GM12878 (cell line): Measurements from ENCODE around the gene SUMF2. TPM values are rescaled to one million over a fixed set of nuclear protein-coding genes. Genes with fewer than 3 reads are reported as not detected.

Source experiments
- ATAC-seq: fragments of 200-7000 bp; cut with Tn5 transposase; 3 replicates; pipeline ENCODE4 v1.9.1; 2020; ENCODE audit warnings: mild to moderate bottlenecking, moderate library complexity
- BruUV-seq: library from RNA; stranded (reverse); fragments of 400-500 nt; replicated peaks from 2 replicates; lab custom pipeline; 2021; lab: Mats Ljungman, UMichigan
- CTCF ChIA-PET: fragments of 300-600 bp; sonication (Branson Sonifier 250); formaldehyde crosslinking; extraction: SDS; loops from one replicate; lab custom pipeline; 2021; ENCODE audit warnings: inconsistent platforms; lab: Yijun Ruan, JAX
- POLR2A ChIA-PET: fragments of 350-600 bp; formaldehyde crosslinking; extraction: SDS; loops from one replicate; lab custom pipeline; 2021; ENCODE audit warnings: inconsistent platforms; lab: Charles Lee
- RAD21 ChIA-PET: fragments of 300-600 bp; sonication (Branson Sonifier 250); formaldehyde crosslinking; loops from one replicate; lab custom pipeline; 2023; ENCODE audit warnings: antibody characterized with exemption; ENCODE audit not compliant: unreplicated experiment; lab: Charles Lee
- SMC1A ChIA-PET: fragments of 300-600 bp; sonication (Branson Sonifier 250); formaldehyde crosslinking; loops from one replicate; lab custom pipeline; 2023; ENCODE audit not compliant: unreplicated experiment, uncharacterized antibody; lab: Charles Lee
- DNase-seq: peaks from one replicate; pipeline ENCODE4 v3.0.0-alpha.2; 2011; ENCODE audit warnings: low read depth, low spot score
- FAIRE-seq: peaks from 3 replicates; lab custom pipeline; 2011; peaks lifted over from hg19 to GRCh38; lab: Jason Lieb, UNC
- H2AFZ ChIP-seq: 2 replicates; pipeline ENCODE4 v1.6.0; 2011; ENCODE audit warnings: low read depth, low read length, control low read depth; ENCODE audit not compliant: control insufficient read depth
- H3K27ac ChIP-seq: 2 replicates; pipeline ENCODE4 v1.5.1; 2011; ENCODE audit warnings: control low read depth; ENCODE audit not compliant: control insufficient read depth, insufficient read depth
- H3K27me3 ChIP-seq, 2 experiments: replicated peaks in 1 of 2; 2 replicates each; pipeline versions ENCODE4 v1.6.0 to v1.6.1; 2011; ENCODE audit warnings: low read length in 1 of 2; ENCODE audit not compliant: control insufficient read depth in 2 of 2, insufficient read depth in 2 of 2
- H3K36me3 ChIP-seq, 2 experiments: 2 replicates each; pipeline ENCODE4 v1.5.1; 2011; ENCODE audit warnings: low read length in 1 of 2; ENCODE audit not compliant: control insufficient read depth in 2 of 2, insufficient read depth in 2 of 2
- H3K4me1 ChIP-seq: 2 replicates; pipeline ENCODE4 v1.6.1; 2011; ENCODE audit warnings: mild to moderate bottlenecking, low read length, moderate library complexity, mixed read lengths; ENCODE audit not compliant: control insufficient read depth, insufficient read depth
- H3K4me2 ChIP-seq: 2 replicates; pipeline ENCODE4 v1.6.0; 2011; ENCODE audit warnings: control low read depth; ENCODE audit not compliant: control insufficient read depth, insufficient read depth
- H3K4me3 ChIP-seq: fragments of 200-600 bp; sonication (generic); 2 replicates; pipeline ENCODE4 v1.5.1; 2016
- H3K79me2 ChIP-seq: 2 replicates; pipeline ENCODE4 v1.6.0; 2011; ENCODE audit warnings: low read length; ENCODE audit not compliant: control insufficient read depth, insufficient read depth
- H3K9ac ChIP-seq: 2 replicates; pipeline ENCODE4 v1.8.0; 2011; ENCODE audit warnings: low read length, control low read depth, mixed read lengths; ENCODE audit not compliant: control insufficient read depth, insufficient read depth
- H3K9me3 ChIP-seq: replicated peaks from 3 replicates; pipeline ENCODE4 v1.5.1; 2011; ENCODE audit warnings: mild to moderate bottlenecking, low read length; ENCODE audit not compliant: control insufficient read depth, insufficient read depth
- H4K20me1 ChIP-seq: 2 replicates; pipeline ENCODE4 v1.6.0; 2011; ENCODE audit not compliant: control insufficient read depth, insufficient read depth
- CREB1 ChIP-seq: IDR thresholded peaks from 2 replicates; pipeline ENCODE4 v1.6.1; 2012; ENCODE audit warnings: low read depth, mild to moderate bottlenecking, inconsistent platforms
- POLR2A ChIP-seq: IDR thresholded peaks from 2 replicates; pipeline ENCODE4 v1.6.1; 2011; ENCODE audit warnings: low read depth, mild to moderate bottlenecking, low read length
- SMARCA5 ChIP-seq: fragments of 450-650 bp; IDR thresholded peaks from 2 replicates; pipeline ENCODE4 v1.6.1; 2017; ENCODE audit warnings: mild to moderate bottlenecking
- YY1 ChIP-seq: IDR thresholded peaks from 2 replicates; pipeline ENCODE4 v1.6.1; 2011; ENCODE audit warnings: low read depth, mild to moderate bottlenecking, low read length
- WGBS: methylation state at CpG from one replicate; pipeline ENCODE4 v1.1.6; 2016; ENCODE audit warnings: low lambda C conversion rate; ENCODE audit not compliant: insufficient replicate concordance, insufficient coverage; ENCODE audit errors: missing lambda C conversion rate; 5-methylcytosine and 5-hydroxymethylcytosine counted together
- in situ Hi-C: fragments of 300-500 bp; cut with MboI; formaldehyde crosslinking; loops from 9 replicates; pipeline ENCODE4 v1.14.3; 2018; ENCODE audit warnings: mixed read lengths
- intact Hi-C: fragments of 100-400 bp; cut with micrococcal nuclease; formaldehyde crosslinking; loops from one replicate; pipeline ENCODE4 v1.14.2; 2022; ENCODE audit not compliant: unreplicated experiment
- polyA plus RNA-seq, 11 experiments: library from polyadenylated mRNA; depleted of rRNA in 4 of 11; unstranded in 6 of 11; stranded (reverse) in 5 of 11; fragments of >200 nt; fragmentation: Nextera tagmentation in 4 of 11; fragmentation: Illumina TruSeq in 1 of 11; extraction: Ambion mirVana in 4 of 11; extraction: Trizol in 1 of 11; gene quantifications; 1 replicate in 1 of 11; 2 replicates in 10 of 11; pipeline versions ENCODE4 v1.2.1 to v1.2.3, GENCODE V29; 2011 to 2016; ENCODE audit warnings: inconsistent platforms in 2 of 11, missing spikeins in 2 of 11, low read depth in 1 of 11
- total RNA-seq, 4 experiments: library from RNA; depleted of rRNA in 3 of 4; stranded (reverse); fragments of >200 nt in 3 of 4; fragmentation: Illumina TruSeq in 1 of 4; extraction: Trizol in 1 of 4; gene quantifications; 2 replicates each; pipeline versions ENCODE4 v1.2.1 to v1.2.3, GENCODE V29; 2013 to 2021
- TF ChIP-seq, protein P1 (sequence below): fragments of 450-650 bp; IDR thresholded peaks from 2 replicates; pipeline ENCODE4 v1.6.1; 2017; ENCODE audit warnings: mild to moderate bottlenecking, moderate library complexity

SUMF2 gene
- total and polyA plus RNA-seq, 10 of the 15 experiments (the other 5 are each of a cell fraction or from before 2014, with no cell fraction given): 39.9 to 106 (median 71.7) TPM

DNA sequence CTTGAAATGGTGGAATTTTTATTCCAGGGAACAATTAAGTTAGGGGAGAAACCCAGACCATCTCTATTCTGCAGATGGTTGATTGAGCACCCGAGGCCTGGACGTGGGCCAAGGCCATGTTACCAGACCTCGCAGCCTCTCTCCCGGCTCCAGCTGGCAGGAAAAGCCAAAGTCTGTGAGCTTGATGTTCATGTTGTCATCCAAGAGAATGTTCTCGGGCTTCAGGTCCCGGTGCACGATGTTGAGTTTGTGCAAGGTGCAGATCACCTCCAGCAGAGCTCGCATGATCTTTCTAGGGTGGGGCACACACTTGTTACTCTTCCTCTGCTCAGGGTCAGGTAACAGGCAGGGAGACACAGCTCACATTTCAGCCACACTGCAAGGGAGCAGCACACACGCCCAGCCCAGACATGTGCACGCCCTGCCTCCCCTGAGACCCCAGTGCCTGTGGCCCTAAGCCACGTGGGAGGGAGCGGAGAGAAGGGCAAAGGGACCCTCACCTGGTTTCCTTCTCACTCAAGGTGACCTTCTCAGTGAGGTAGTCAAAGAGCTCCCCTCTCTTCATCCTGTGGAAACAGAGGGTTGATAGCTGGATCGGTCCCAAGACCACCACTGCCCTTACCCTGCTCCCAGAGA, 19.2 kb downstream of the SUMF2 start:
- RAD21 ChIA-PET: no interaction called here

More for the DNA sequence above, 19.2 kb downstream of the SUMF2 start:
- Histone ChIP-seq H3K79me2 (no peaks in the 10 kb centered on the region), H3K4me1 (no peaks in the 10 kb centered on the region), H3K4me2 (no peak overlapping the region), H3K9ac (no peak overlapping the region), H2AFZ (no peak overlapping the region), H3K9me3 (no peaks in the 10 kb centered on the region), H3K36me3 (peaks cover 0 to 1% of the 10 kb centered on the region in 2 experiments; a peak in 3 of 4 replicates), H3K27me3 (no peaks in the 10 kb centered on the region), H3K27ac (no peak overlapping the region), H3K4me3 (no peak overlapping the region), H4K20me1 (no peaks in the 10 kb centered on the region)
- ATAC-seq (no peak), DNase-seq (no peak), FAIRE-seq (no peak)
- TF ChIP-seq CREB1 (no peak), SMARCA5 (no peak), YY1 (no peak), POLR2A (peak; percentile 52)
- TF ChIP-seq, protein P1, sequence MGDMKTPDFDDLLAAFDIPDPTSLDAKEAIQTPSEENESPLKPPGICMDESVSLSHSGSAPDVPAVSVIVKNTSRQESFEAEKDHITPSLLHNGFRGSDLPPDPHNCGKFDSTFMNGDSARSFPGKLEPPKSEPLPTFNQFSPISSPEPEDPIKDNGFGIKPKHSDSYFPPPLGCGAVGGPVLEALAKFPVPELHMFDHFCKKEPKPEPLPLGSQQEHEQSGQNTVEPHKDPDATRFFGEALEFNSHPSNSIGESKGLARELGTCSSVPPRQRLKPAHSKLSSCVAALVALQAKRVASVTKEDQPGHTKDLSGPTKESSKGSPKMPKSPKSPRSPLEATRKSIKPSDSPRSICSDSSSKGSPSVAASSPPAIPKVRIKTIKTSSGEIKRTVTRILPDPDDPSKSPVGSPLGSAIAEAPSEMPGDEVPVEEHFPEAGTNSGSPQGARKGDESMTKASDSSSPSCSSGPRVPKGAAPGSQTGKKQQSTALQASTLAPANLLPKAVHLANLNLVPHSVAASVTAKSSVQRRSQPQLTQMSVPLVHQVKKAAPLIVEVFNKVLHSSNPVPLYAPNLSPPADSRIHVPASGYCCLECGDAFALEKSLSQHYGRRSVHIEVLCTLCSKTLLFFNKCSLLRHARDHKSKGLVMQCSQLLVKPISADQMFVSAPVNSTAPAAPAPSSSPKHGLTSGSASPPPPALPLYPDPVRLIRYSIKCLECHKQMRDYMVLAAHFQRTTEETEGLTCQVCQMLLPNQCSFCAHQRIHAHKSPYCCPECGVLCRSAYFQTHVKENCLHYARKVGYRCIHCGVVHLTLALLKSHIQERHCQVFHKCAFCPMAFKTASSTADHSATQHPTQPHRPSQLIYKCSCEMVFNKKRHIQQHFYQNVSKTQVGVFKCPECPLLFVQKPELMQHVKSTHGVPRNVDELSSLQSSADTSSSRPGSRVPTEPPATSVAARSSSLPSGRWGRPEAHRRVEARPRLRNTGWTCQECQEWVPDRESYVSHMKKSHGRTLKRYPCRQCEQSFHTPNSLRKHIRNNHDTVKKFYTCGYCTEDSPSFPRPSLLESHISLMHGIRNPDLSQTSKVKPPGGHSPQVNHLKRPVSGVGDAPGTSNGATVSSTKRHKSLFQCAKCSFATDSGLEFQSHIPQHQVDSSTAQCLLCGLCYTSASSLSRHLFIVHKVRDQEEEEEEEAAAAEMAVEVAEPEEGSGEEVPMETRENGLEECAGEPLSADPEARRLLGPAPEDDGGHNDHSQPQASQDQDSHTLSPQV: no peak
- no TSS peak for BruUV-seq
- ChIA-PET POLR2A (no interaction called here), CTCF (no interaction called here), SMC1A (no interaction called here)
- 84% methylated on average over 13 of the region's 13 CpGs for WGBS
- intact Hi-C loops: no loop called here
- in situ Hi-C loops: no loop called here
